PC-9 (cell line): ENCODE measurements around the gene DCAF7. TPM values are rescaled to one million over a fixed set of nuclear protein-coding genes. Genes with fewer than 3 reads are reported as not detected.

Experiments
- BruUV-seq: library from RNA; stranded (reverse); fragments of 400-500 nt; replicated peaks from 2 replicates; lab custom pipeline; 2021; lab: Mats Ljungman, UMichigan
- CTCF ChIA-PET: fragments of 300-600 bp; sonication (Branson Sonifier 250); formaldehyde crosslinking; loops from one replicate; lab custom pipeline; 2022; ENCODE audit warnings: antibody characterized with exemption; lab: Charles Lee
- POLR2A ChIA-PET: fragments of 300-600 bp; sonication (Branson Sonifier 250); formaldehyde crosslinking; loops from one replicate; lab custom pipeline; 2022; ENCODE audit warnings: antibody characterized with exemption; ENCODE audit not compliant: unreplicated experiment; lab: Charles Lee
- DNase-seq, 2 experiments: peaks; one replicate each; pipeline versions ENCODE4 v3.0.0 to v3.0.0-alpha.2; 2015 to 2022; ENCODE audit warnings: mixed read lengths in 1 of 2
- H2AFZ ChIP-seq: fragments of 200-600 bp; sonication (generic); 2 replicates; pipeline ENCODE4 v1.8.1; 2017; ENCODE audit warnings: antibody characterized with exemption
- H3F3A ChIP-seq: fragments of 200-600 bp; sonication (generic); 2 replicates; pipeline ENCODE4 v1.8.1; 2017; ENCODE audit warnings: antibody characterized with exemption, mild to moderate bottlenecking, low read depth; ENCODE audit not compliant: insufficient read depth
- H3K27ac ChIP-seq: fragments of 200-600 bp; sonication (generic); 2 replicates; pipeline ENCODE4 v1.6.1; 2016; ENCODE audit warnings: mixed run types
- H3K27me3 ChIP-seq: fragments of 200-600 bp; sonication (generic); 2 replicates; pipeline ENCODE4 v1.6.1; 2016; ENCODE audit warnings: low read depth, mixed run types; ENCODE audit not compliant: insufficient read depth
- H3K36me3 ChIP-seq: fragments of 200-600 bp; sonication (generic); 2 replicates; pipeline ENCODE4 v1.6.1; 2016; ENCODE audit warnings: low read depth, mixed run types
- H3K4me1 ChIP-seq: fragments of 200-600 bp; sonication (generic); replicated peaks from 2 replicates; pipeline ENCODE4 v1.6.1; 2016; ENCODE audit warnings: mixed run types; ENCODE audit not compliant: insufficient read depth
- H3K4me2 ChIP-seq: fragments of 200-600 bp; sonication (generic); 2 replicates; pipeline ENCODE4 v1.6.1; 2017; ENCODE audit warnings: mixed run types
- H3K4me3 ChIP-seq: fragments of 200-600 bp; sonication (generic); 2 replicates; pipeline ENCODE4 v1.6.1; 2016; ENCODE audit warnings: mixed run types
- H3K79me2 ChIP-seq: fragments of 200-600 bp; sonication (generic); 2 replicates; pipeline ENCODE4 v1.6.1; 2017; ENCODE audit warnings: low read depth, mixed run types
- H3K9me2 ChIP-seq: fragments of 200-600 bp; sonication (generic); 2 replicates; pipeline ENCODE4 v1.8.1; 2017; ENCODE audit warnings: mild to moderate bottlenecking; ENCODE audit not compliant: insufficient read depth
- H3K9me3 ChIP-seq: fragments of 200-600 bp; sonication (generic); 2 replicates; pipeline ENCODE4 v1.8.1; 2016; ENCODE audit warnings: low read depth; ENCODE audit not compliant: insufficient read depth
- H4K20me1 ChIP-seq: fragments of 200-600 bp; sonication (generic); 2 replicates; pipeline ENCODE4 v1.8.1; 2017; ENCODE audit not compliant: insufficient read depth
- CTCF ChIP-seq: fragments of 200-600 bp; sonication (generic); conservative IDR thresholded peaks from 2 replicates; pipeline ENCODE4 v1.6.1; 2017; ENCODE audit warnings: mixed run types, antibody characterized with exemption, mild to moderate bottlenecking, moderate library complexity
- EZH2 ChIP-seq: fragments of 200-600 bp; sonication (generic); IDR thresholded peaks from 2 replicates; pipeline ENCODE4 v1.8.0; 2017; ENCODE audit warnings: antibody characterized with exemption, low read depth
- intact Hi-C: fragments of 100-400 bp; cut with micrococcal nuclease; formaldehyde crosslinking; loops from one replicate; pipeline ENCODE4 v1.10.0; 2022; ENCODE audit not compliant: unreplicated experiment
- total RNA-seq: library from RNA; stranded (reverse); gene quantifications from 2 replicates; pipeline ENCODE4 v1.2.3, GENCODE V29; 2021

DCAF7 gene
- total RNA-seq, 1 experiment from 2014 or later, result 78.9 TPM

GRCh38 chr17:63531022-63531965 lies 19.0 kb upstream of the DCAF7 start:
- CTCF ChIA-PET, result no interaction called here
- Histone ChIP-seq H3K9me3 (no peaks in the 10 kb centered on the region), H3K36me3 (no peaks in the 10 kb centered on the region), H4K20me1 (no peaks in the 10 kb centered on the region), H3K79me2 (no peaks in the 10 kb centered on the region), H3F3A (no peaks in the 10 kb centered on the region), H3K4me2 (no peak overlapping the region), H2AFZ (no peak overlapping the region), H3K9me2 (no peaks in the 10 kb centered on the region), H3K27me3 (peaks cover 28% of the 10 kb centered on the region), H3K4me3 (no peak overlapping the region), H3K27ac (no peak overlapping the region), H3K4me1 (no peaks in the 10 kb centered on the region)
- no peak for DNase-seq
- intact Hi-C loops, result no loop called here
- no peak for TF ChIP-seq CTCF
- TF ChIP-seq EZH2, result no peak
- no TSS peak for BruUV-seq
- POLR2A ChIA-PET, result no interaction called here

GRCh38 chr17:63533433-63534077 lies 16.7 kb upstream of the DCAF7 start:
- no peak overlapping the region for H2AFZ ChIP-seq
- H3K4me3 ChIP-seq, result no peak overlapping the region
- no peaks in the 10 kb centered on the region for H3K4me1 ChIP-seq
- H3K9me3 ChIP-seq, result no peaks in the 10 kb centered on the region
- H3K27me3 ChIP-seq, result peaks cover 7% of the 10 kb centered on the region
- no peak for TF ChIP-seq EZH2
- intact Hi-C loops, result no loop called here
- H3K79me2 ChIP-seq, result no peaks in the 10 kb centered on the region
- ChIA-PET CTCF (no interaction called here), POLR2A (no interaction called here)
- H3F3A ChIP-seq, result no peaks in the 10 kb centered on the region
- no peak for DNase-seq
- H3K36me3 ChIP-seq, result no peaks in the 10 kb centered on the region
- H3K4me2 ChIP-seq, result no peak overlapping the region
- H3K9me2 ChIP-seq, result no peaks in the 10 kb centered on the region
- no TSS peak for BruUV-seq
- no peak overlapping the region for H3K27ac ChIP-seq
- H4K20me1 ChIP-seq, result no peaks in the 10 kb centered on the region

- ChIA-PET POLR2A (no interaction called here), CTCF (no interaction called here)
- Histone ChIP-seq H3K4me1 (no peaks in the 10 kb centered on the region), H3K4me2 (no peak overlapping the region), H3K27ac (no peak overlapping the region), H3K9me2 (no peaks in the 10 kb centered on the region), H3K36me3 (no peaks in the 10 kb centered on the region), H3F3A (no peaks in the 10 kb centered on the region), H3K9me3 (no peaks in the 10 kb centered on the region), H3K4me3 (no peak overlapping the region), H3K27me3 (peaks cover 2% of the 10 kb centered on the region; the same call in 1 of the 2 replicates), H3K79me2 (no peaks in the 10 kb centered on the region), H2AFZ (no peak overlapping the region), H4K20me1 (no peaks in the 10 kb centered on the region)
- no TSS peak for BruUV-seq
- TF ChIP-seq CTCF (no peak), EZH2 (no peak)
- intact Hi-C loops, result no loop called here
- no peak for DNase-seq
These were observed 16.2 kb upstream of the DCAF7 start for GRCh38 chr17:63534078-63534570.
